Hematopoietic multipotent progenitor cell treated with erythropoietin and hydrocortisone succinate and interleukin-3 and kit ligand, for 6 days (in vitro differentiated cells): ENCODE measurements around the gene NR1H4.
"Not testable (repeated sequence)": the region's sequence is repeated elsewhere in the genome, so short reads cannot be mapped to it uniquely, and the experiment has no call there.

Source experiments
- DNase-seq: peaks from one replicate; pipeline ENCODE4 v3.0.0-alpha.2; 2015

The NR1H4 gene

DNA sequence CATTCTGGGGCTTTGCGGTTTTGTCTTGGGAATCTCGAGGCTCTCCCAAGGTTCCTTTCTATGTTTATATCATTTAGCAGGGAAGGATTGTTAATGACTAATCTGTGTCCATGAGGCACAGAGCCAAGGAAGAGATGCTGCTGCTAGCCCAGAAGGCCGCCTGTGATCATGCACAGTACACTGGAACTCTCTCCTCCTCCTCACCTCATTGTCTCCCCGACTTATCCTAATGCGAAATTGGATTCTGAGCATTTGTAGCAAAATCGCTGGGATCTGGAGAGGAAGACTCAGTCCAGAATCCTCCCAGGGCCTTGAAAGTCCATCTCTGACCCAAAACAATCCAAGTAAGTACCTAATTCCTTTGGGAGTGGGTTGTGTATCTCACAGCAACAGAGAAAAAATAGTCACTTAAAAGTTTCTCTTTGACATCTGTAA, at the start of gene NR1H4:
Gene NR1H4, plus strand, starts transcription at position 151 of the 435 bp plus-strand sequence. CDS start 19,458 bp downstream, outside the sequence.
- DNase-seq: no peak

DNA sequence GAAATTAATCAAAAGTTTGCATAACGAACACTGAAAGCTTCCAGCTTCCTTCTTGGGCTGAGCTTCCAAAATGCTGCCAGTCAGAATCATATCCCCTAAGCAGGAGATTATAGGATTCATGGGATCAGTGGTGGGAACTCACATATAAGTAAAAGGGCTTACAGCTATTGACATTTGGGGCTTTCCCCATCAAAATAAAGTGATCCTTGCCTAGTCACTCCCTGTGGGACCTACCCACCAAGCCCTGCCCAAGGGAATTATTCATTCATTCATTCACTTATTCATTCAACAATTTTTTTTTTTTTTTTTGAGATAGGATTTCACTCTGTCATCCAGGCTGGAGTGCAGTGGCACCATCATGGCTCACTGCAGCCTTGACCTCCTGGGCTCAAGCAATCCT, 47.5 kb upstream of the NR1H4 start:
- no peak for DNase-seq

DNA sequence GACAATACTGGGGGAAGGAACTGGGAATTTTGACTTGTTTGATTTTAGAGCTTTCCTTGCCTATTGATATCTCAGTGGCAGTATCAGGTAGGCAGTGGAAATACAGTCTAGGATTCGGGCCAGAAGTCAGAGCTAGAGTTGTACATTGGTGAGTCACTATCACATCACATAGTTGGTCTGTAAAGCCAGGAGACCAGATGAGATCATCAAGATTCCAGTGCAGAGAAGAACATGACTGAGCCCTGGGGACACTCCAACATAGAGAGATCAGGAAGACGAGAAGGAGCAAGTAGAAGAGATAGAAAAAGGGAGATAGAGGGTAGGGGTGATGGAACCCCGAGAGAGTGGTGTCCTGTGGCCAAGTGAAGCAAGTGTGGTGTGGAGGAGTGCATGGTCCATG, 46.6 kb upstream of the NR1H4 start:
- no peak for DNase-seq

GRCh38 chr12:100430251-100430650, 43.4 kb upstream of the NR1H4 start:
- DNase-seq: not testable (repeated sequence)

GRCh38 chr12:100433701-100434100, 40.0 kb upstream of the NR1H4 start:
- no peak for DNase-seq

- DNase-seq: no peak
Observed at GRCh38 chr12:100434177-100434576, 39.5 kb upstream of the NR1H4 start.

DNA sequence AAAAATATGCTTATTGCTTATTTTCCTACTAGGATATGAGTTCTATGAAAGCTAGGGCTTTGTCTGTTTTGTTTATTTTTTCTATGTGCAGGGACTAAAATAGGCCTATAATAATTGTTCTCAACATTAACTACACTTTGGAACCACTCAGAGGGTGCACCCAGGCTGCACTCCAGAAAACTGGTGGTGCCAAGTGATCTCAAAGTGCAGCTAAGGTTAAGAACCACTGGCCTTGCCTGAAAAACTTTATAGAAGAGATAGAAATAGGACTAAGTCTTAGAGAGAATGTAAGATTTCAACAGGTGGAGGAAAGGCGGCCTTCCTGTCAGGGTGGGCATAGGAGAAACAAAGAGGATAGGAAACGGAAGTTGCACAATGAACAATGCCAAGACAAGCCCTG, 37.7 kb upstream of the NR1H4 start:
- DNase-seq: no peak

DNA sequence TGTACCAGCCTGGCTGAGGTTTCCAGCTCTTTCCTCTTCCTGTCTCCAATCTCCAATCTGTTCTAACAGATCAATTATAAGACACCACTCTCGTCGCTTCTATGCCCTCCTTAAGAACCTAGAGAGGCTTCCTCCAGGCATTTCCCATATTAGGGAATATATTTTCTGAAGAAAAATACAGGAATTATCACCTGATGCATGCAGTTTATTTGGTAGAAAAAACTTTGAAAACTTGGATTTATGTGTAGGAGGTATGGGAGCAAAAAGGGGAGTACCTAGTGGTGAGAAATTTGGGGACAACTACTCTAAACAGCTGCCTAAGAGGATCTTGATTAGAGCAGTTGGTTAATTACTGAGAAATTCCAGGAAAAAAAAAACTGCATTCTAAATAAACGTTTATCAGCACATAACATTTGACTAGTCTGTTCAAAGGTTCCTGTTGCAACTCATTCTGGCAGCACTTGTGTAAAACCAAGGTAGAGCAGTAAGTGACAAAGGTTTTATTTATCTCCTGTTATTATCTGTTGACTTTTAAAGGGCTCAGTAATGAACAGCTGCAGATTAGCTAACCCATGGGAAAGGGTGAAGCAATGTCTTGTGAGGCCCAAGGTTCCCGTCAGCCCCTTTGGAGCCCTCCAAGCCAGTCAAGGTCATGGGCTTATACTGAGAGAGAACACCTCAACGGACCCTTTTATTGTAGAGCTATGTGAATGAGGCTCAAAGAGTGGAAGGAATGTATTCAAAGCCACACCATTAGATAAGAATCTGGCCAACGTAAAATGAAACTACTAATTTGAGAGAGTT, 36.4 kb upstream of the NR1H4 start:
- peak; percentile 92 for DNase-seq

DNA sequence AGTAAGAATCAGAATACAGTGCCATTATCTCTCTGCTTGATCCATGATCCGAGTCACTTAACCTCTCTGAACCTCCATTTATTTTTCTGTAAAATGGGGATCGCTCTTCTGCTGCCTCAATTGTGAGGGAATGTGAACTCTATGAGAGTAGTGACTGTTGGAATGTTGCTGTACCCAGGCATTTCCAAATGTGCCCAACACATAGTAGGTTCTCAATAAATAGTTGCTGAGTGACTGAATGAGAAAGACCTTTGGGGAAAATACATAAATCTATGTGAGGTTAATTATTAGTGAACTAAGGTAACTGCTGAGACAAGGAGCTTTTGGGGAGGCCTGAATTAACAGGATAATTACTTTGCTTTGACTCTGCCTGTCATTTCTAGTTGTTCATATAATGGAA, 33.9 kb upstream of the NR1H4 start:
- DNase-seq: no peak

- DNase-seq: no peak
Observed at GRCh38 chr12:100442403-100442802, 31.3 kb upstream of the NR1H4 start.

GRCh38 chr12:100443434-100443833, 30.2 kb upstream of the NR1H4 start:
- no peak for DNase-seq

GRCh38 chr12:100445081-100445481, 28.6 kb upstream of the NR1H4 start:
- DNase-seq: no peak

DNA sequence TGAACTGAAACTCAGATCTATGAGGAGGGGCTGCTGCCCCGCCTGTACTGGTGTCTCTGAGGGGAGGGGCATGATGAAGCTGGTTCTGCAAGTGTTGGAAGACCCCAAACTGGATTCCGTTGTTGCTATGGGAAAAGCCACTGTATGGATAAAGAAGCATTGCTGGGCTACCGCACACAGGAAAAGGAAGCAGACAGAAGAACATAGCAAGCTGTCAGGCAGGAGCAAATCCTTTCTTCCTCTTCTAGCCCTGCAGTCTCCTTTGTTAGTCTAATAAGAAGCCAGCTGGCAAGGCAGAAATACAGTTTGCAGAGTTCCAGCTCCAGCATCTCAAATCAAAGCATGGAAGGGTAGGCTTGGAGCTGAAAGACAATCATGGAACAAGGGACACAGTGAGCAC, 26.3 kb upstream of the NR1H4 start:
- peak; percentile 10 for DNase-seq

DNA sequence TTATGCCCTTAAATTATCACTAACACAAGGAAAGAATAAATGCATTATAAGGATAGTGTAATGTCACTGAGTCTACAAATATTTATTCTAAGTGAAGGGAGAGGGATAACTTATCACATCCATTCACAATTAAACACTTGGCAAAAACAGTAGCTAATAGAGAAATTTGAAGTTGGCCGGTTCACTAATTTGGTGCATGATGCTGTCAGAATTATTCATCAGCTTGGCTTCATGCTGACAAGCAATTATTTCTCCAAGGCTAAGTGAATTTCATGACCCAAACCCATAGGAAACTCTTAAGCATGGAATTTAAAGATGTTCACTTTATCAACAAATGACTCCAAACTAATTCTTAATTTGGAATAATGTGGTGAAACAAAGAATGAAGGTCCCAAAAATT, 25.0 kb upstream of the NR1H4 start:
- DNase-seq: no peak

GRCh38 chr12:100450735-100451134, 22.9 kb upstream of the NR1H4 start:
- DNase-seq: no peak

DNA sequence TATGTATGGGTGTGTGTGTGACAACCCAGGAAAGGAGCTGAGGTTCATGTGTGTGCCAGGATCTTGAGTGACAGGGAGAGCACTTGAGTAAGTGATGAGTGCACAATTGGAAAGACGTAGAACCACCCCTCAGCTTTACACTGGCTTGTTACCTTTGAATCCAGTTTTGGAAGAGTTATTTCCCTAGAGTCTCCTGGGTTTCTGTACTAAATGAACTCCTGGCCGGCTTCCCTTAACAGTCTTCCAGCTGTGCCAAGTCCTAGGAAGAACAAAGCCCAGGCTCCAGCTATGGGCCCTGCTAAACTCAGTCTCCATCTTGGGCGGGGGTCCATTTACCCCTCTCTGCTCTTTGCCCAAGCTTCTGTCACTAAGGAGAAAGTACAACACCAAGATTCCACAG, 19.7 kb upstream of the NR1H4 start:
- DNase-seq: no peak

DNA sequence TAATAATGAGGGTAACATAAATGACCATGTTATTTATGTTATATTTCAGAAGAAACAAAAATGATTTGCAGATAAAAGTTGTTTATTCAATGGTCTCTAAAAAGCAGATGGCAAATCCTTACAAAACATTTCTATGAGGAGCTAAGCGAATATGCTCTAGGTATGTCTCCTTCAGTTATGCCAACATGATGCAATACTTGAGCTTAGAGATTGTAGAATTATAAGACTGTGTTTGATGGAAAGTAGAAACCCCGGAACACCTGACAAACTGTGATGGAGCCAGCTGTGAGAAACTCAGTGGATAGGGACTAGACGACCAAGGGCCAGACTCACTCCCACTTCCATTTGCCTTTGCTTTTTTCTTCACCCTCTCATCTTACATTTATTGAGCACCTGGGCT, 17.8 kb upstream of the NR1H4 start:
- no peak for DNase-seq

GRCh38 chr12:100458191-100458590, 15.5 kb upstream of the NR1H4 start:
- DNase-seq: no peak

DNA sequence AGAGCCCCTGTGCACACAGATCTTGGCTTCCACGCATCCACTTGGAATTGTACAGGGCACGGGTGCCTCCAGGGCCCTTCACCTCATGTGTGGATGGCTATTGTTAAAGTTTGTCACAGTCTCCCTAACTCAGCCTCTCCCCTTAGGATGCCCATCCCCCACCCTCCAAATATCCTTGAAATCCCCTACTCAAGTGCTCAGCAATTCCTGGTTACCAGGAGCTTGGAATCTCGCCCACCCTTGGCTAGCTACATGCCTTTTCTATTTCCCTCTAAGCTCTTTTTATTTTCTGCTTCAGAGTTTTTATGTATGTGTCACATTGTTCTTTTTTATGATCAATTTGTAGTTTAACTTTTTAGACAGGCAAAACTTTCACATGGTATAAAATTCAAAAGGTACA, 13.0 kb upstream of the NR1H4 start:
- DNase-seq: no peak

DNA sequence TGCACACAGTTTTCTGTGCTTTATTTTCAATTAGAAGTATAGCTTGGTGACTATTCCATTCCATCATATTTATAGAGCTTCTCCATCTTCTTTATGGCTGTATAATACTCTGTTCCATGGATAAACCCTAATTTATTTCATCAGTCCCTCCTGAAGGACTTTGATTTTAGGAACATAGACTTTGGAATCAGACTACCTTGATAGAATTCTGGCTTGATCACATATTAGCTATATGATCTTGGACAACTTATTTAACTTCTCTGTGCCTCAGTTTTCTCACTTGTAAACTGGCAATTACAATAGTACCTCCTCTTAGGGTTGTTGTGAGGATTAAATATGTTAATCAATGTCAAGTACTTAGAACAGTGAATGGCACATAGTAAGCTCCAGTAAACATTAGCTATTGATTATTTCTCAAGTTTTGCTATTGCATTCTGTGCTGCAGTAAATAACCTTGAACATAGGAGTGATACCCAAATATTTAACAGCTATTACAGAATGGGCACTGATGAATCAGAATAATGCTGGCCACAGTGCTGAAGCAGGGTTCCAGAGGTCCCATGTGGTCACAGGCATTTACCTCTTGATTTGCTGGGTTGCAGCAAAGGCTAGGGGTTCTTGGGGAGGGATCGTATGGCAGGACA, 12.2 kb upstream of the NR1H4 start:
- DNase-seq: no peak

- DNase-seq: no peak
Observed at GRCh38 chr12:100463661-100464060, 10.0 kb upstream of the NR1H4 start.

GRCh38 chr12:100464529-100464928, 9.1 kb upstream of the NR1H4 start:
- DNase-seq: no peak

GRCh38 chr12:100468126-100468525, 5.5 kb upstream of the NR1H4 start:
- DNase-seq: no peak

DNA sequence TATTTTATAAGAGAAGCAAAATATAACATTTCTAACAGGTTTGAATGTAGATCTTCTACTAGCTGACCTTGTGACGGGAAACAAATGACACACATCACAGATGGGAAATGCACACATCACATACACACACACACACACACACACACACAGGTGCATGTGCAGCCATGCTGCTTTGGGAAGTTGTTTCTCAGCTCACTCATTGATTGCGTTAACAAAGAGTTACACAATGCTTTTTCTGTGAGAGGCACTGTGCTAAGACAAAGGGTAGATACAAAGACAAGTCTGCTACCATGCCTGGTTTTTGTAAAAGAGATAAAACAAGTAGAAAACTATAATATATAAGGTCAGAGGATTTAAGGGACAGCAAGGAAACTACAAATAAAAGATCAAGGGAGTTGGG, 1.3 kb upstream of the NR1H4 start:
- no peak for DNase-seq
